HG03520 (cell line): ENCODE measurements around the gene USH1G.

Source experiments
- ATAC-seq: cut with Tn5 transposase; IDR thresholded peaks from one replicate; pipeline ENCODE4 v1.9.1; 2021; ENCODE audit warnings: mild to moderate bottlenecking, moderate library complexity; ENCODE audit not compliant: unreplicated experiment

The USH1G gene

GRCh38 chr17:74954665-74955421, 31.8 kb upstream of the USH1G start:
- no peak for ATAC-seq

- no peak for ATAC-seq
These were observed 31.1 kb upstream of the USH1G start for GRCh38 chr17:74954115-74954514.

GRCh38 chr17:74953134-74953687, 30.2 kb upstream of the USH1G start:
- ATAC-seq: no peak

GRCh38 chr17:74952431-74953133, 29.5 kb upstream of the USH1G start:
- ATAC-seq: no peak

- no peak for ATAC-seq
These were observed 28.8 kb upstream of the USH1G start for GRCh38 chr17:74951680-74952421.

GRCh38 chr17:74951065-74951464, 28.0 kb upstream of the USH1G start:
- ATAC-seq: no peak

GRCh38 chr17:74950207-74950606, 27.2 kb upstream of the USH1G start:
- no peak for ATAC-seq

- no peak for ATAC-seq
These were observed 26.5 kb upstream of the USH1G start for GRCh38 chr17:74949455-74950115.

- no peak for ATAC-seq
These were observed 24.1 kb upstream of the USH1G start for GRCh38 chr17:74947041-74947754.

GRCh38 chr17:74946641-74947040, 23.6 kb upstream of the USH1G start:
- ATAC-seq: no peak

GRCh38 chr17:74945543-74945942, 22.5 kb upstream of the USH1G start:
- ATAC-seq: no peak

- no peak for ATAC-seq
These were observed 20.9 kb upstream of the USH1G start for GRCh38 chr17:74943808-74944522.

- no peak for ATAC-seq
These were observed 18.2 kb upstream of the USH1G start for GRCh38 chr17:74941128-74941725.

GRCh38 chr17:74939534-74939933, 16.5 kb upstream of the USH1G start:
- ATAC-seq: no peak

GRCh38 chr17:74938194-74938950, 15.3 kb upstream of the USH1G start:
- ATAC-seq: no peak

GRCh38 chr17:74937064-74938051, 14.3 kb upstream of the USH1G start:
- ATAC-seq: no peak

GRCh38 chr17:74936470-74936799, 13.4 kb upstream of the USH1G start:
- no peak for ATAC-seq
